MM.1S (cell line): Measurements from ENCODE around the gene SSNA1.

Experiments
- DNase-seq: peaks from one replicate; pipeline ENCODE4 v3.0.0-alpha.2; 2015
- H2AFZ ChIP-seq: fragments of 300-600 bp; sonication (generic); 2 replicates; pipeline ENCODE4 v1.6.0; 2016; ENCODE audit warnings: antibody characterized with exemption, low read length
- H3F3A ChIP-seq: fragments of 300-600 bp; sonication (generic); 2 replicates; pipeline ENCODE4 v1.6.1; 2016; ENCODE audit warnings: mild to moderate bottlenecking, antibody characterized with exemption, low read length, moderate library complexity, mixed read lengths; ENCODE audit not compliant: insufficient read depth
- H3K27ac ChIP-seq: fragments of 300-600 bp; sonication (generic); 2 replicates; pipeline ENCODE4 v1.5.1; 2016; ENCODE audit warnings: mild to moderate bottlenecking, low read length
- H3K27me3 ChIP-seq: fragments of 300-600 bp; sonication (generic); replicated peaks from 2 replicates; pipeline ENCODE4 v1.6.0; 2016; ENCODE audit warnings: low read length; ENCODE audit not compliant: insufficient read depth
- H3K36me3 ChIP-seq: fragments of 300-600 bp; sonication (generic); replicated peaks from 2 replicates; pipeline ENCODE4 v1.6.1; 2016; ENCODE audit warnings: mild to moderate bottlenecking, low read length, mixed read lengths; ENCODE audit not compliant: insufficient read depth
- H3K4me1 ChIP-seq: fragments of 300-600 bp; sonication (generic); 2 replicates; pipeline ENCODE4 v1.6.1; 2016; ENCODE audit warnings: low read length, mixed read lengths
- H3K4me2 ChIP-seq: fragments of 300-600 bp; sonication (generic); 2 replicates; pipeline ENCODE4 v1.6.0; 2016; ENCODE audit warnings: low read depth, low read length
- H3K4me3 ChIP-seq: fragments of 300-600 bp; sonication (generic); 2 replicates; pipeline ENCODE4 v1.5.1; 2016; ENCODE audit warnings: low read length, mixed read lengths
- H3K79me2 ChIP-seq: fragments of 300-600 bp; sonication (generic); 2 replicates; pipeline ENCODE4 v1.6.1; 2016; ENCODE audit warnings: mixed run types, low read length, mixed read lengths
- H3K9ac ChIP-seq: fragments of 300-600 bp; sonication (generic); 2 replicates; pipeline ENCODE4 v1.6.1; 2016; ENCODE audit warnings: low read length, mixed read lengths
- H3K9me2 ChIP-seq: fragments of 300-600 bp; sonication (generic); replicated peaks from 2 replicates; pipeline ENCODE4 v1.6.1; 2016; ENCODE audit warnings: mild to moderate bottlenecking, low read length, mixed read lengths; ENCODE audit not compliant: insufficient read depth
- H3K9me3 ChIP-seq: fragments of 300-600 bp; sonication (generic); replicated peaks from 2 replicates; pipeline ENCODE4 v1.6.1; 2016; ENCODE audit warnings: mild to moderate bottlenecking, low read length, mixed read lengths; ENCODE audit not compliant: insufficient read depth
- H4K20me1 ChIP-seq: fragments of 300-600 bp; sonication (generic); 2 replicates; pipeline ENCODE4 v1.6.1; 2016; ENCODE audit warnings: mild to moderate bottlenecking, low read length, moderate library complexity, mixed read lengths; ENCODE audit not compliant: insufficient read depth
- EZH2 ChIP-seq: fragments of 300-600 bp; sonication (generic); optimal IDR thresholded peaks from 2 replicates; pipeline ENCODE3; 2017; ENCODE audit warnings: low read depth, mild to moderate bottlenecking, antibody characterized with exemption, low read length, mixed read lengths
- EZH2phosphoT487 ChIP-seq: fragments of 300-600 bp; sonication (generic); IDR thresholded peaks from 2 replicates; pipeline ENCODE4 v1.6.1; 2018; ENCODE audit warnings: antibody characterized with exemption, low read length
- TF ChIP-seq, protein P1 (sequence below): fragments of 300-600 bp; sonication (generic); IDR thresholded peaks from 2 replicates; pipeline ENCODE4 v1.5.1; 2016; ENCODE audit warnings: antibody characterized with exemption, low read length, mixed read lengths

SSNA1 gene

DNA sequence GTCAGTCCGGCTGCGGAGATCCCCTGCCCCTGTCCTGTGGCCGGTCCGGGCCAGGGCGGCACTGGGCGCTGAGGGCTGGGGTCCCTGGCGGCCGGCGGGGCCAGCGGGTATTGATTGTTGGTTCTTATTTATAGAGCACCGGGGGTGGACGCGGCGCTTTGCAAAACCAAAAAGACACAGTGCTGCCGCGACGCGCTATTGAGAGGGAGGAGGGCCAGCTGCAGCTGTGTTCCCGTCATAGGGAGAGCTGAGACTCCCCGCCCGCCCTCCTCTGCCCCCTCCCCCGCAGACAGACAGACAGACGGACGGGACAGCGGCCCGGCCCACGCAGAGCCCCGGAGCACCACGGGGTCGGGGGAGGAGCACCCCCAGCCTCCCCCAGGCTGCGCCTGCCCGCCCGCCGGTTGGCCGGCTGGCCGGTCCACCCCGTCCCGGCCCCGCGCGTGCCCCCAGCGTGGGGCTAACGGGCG, 21.2 kb upstream of the SSNA1 start:
- Histone ChIP-seq H3K9me3 (no peaks in the 10 kb centered on the region), H2AFZ (no peak overlapping the region), H3K9ac (no peak overlapping the region), H4K20me1 (no peaks in the 10 kb centered on the region), H3K36me3 (no peaks in the 10 kb centered on the region), H3K27me3 (peaks cover 86% of the 10 kb centered on the region), H3K27ac (no peak overlapping the region), H3K9me2 (no peaks in the 10 kb centered on the region), H3F3A (no peaks in the 10 kb centered on the region), H3K4me2 (no peak overlapping the region), H3K4me1 (no peaks in the 10 kb centered on the region), H3K4me3 (no peak overlapping the region), H3K79me2 (no peaks in the 10 kb centered on the region)
- no peak for DNase-seq
- TF ChIP-seq, protein P1, sequence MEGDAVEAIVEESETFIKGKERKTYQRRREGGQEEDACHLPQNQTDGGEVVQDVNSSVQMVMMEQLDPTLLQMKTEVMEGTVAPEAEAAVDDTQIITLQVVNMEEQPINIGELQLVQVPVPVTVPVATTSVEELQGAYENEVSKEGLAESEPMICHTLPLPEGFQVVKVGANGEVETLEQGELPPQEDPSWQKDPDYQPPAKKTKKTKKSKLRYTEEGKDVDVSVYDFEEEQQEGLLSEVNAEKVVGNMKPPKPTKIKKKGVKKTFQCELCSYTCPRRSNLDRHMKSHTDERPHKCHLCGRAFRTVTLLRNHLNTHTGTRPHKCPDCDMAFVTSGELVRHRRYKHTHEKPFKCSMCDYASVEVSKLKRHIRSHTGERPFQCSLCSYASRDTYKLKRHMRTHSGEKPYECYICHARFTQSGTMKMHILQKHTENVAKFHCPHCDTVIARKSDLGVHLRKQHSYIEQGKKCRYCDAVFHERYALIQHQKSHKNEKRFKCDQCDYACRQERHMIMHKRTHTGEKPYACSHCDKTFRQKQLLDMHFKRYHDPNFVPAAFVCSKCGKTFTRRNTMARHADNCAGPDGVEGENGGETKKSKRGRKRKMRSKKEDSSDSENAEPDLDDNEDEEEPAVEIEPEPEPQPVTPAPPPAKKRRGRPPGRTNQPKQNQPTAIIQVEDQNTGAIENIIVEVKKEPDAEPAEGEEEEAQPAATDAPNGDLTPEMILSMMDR, result no peak
- no peak for TF ChIP-seq EZH2
- TF ChIP-seq EZH2phosphoT487, result no peak

DNA sequence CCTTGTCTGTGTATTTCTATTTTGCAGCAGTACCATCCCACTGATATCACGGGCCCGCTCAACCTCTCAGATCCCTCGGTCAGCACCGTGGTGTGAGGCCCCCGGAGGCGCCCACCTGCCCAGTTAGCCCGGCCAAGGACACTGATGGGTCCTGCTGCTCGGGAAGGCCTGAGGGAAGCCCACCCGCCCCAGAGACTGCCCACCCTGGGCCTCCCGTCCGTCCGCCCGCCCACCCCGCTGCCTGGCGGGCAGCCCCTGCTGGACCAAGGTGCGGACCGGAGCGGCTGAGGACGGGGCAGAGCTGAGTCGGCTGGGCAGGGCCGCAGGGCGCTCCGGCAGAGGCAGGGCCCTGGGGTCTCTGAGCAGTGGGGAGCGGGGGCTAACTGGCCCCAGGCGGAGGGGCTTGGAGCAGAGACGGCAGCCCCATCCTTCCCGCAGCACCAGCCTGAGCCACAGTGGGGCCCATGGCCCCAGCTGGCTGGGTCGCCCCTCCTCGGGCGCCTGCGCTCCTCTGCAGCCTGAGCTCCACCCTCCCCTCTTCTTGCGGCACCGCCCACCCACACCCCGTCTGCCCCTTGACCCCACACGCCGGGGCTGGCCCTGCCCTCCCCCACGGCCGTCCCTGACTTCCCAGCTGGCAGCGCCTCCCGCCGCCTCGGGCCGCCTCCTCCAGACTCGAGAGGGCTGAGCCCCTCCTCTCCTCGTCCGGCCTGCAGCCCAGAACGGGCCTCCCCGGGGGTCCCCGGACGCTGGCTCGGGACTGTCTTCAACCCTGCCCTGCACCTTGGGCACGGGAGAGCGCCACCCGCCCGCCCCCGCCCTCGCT, 20.5 kb upstream of the SSNA1 start:
- DNase-seq, result no peak
- no peaks in the 10 kb centered on the region for H3F3A ChIP-seq
- no peak overlapping the region for H3K27ac ChIP-seq

DNA sequence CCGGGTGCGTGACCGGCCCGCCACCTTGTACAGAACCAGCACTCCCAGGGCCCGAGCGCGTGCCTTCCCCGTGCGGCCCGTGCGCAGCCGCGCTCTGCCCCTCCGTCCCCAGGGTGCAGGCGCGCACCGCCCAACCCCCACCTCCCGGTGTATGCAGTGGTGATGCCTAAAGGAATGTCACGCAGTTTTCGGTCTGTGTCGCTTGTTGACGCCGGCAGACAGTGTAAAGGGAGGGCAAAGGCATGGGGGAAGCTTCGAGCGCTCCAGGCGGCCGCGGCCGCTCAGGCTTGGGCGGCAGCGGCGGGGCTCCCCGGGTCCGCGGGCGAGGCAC, 19.9 kb upstream of the SSNA1 start:
- Histone ChIP-seq H3K4me3 (no peak overlapping the region; the same call in 1 of the 2 replicates), H2AFZ (no peak overlapping the region), H3K36me3 (no peaks in the 10 kb centered on the region), H3F3A (no peaks in the 10 kb centered on the region), H3K79me2 (no peaks in the 10 kb centered on the region), H3K9me2 (no peaks in the 10 kb centered on the region), H3K27ac (no peak overlapping the region), H3K4me1 (no peaks in the 10 kb centered on the region), H3K27me3 (peaks cover 86% of the 10 kb centered on the region), H4K20me1 (no peaks in the 10 kb centered on the region), H3K9ac (no peak overlapping the region), H3K9me3 (no peaks in the 10 kb centered on the region), H3K4me2 (peak overlapping the region; percentile 72; the same call in 1 of the 2 replicates)
- TF ChIP-seq, protein P1, result no peak
- TF ChIP-seq EZH2phosphoT487 (no peak), EZH2 (no peak)
- DNase-seq, result no peak

More for the DNA sequence above, 20.5 kb upstream of the SSNA1 start:
- Histone ChIP-seq H3K9ac (no peak overlapping the region), H3K4me1 (no peaks in the 10 kb centered on the region), H2AFZ (no peak overlapping the region), H3K36me3 (no peaks in the 10 kb centered on the region), H4K20me1 (no peaks in the 10 kb centered on the region), H3K79me2 (no peaks in the 10 kb centered on the region), H3K27me3 (peaks cover 88% of the 10 kb centered on the region), H3K4me2 (no peak overlapping the region), H3K9me2 (no peaks in the 10 kb centered on the region), H3K9me3 (no peaks in the 10 kb centered on the region), H3K4me3 (no peak overlapping the region)
- no peak for TF ChIP-seq EZH2phosphoT487
- TF ChIP-seq, protein P1, result no peak
- TF ChIP-seq EZH2, result no peak
